HL-60/S4 treated with phorbol 12-myristate 13-acetate at 8.2 ng/mL for 4 days and 3 days (cell line): ENCODE measurements around the gene AACS.
"Not testable (repeated sequence)": the region's sequence is repeated elsewhere in the genome, so short reads cannot be mapped to it uniquely, and the experiment has no call there.

ENCODE experiments used
- in situ Hi-C: fragments of 300-500 bp; cut with MboI; formaldehyde crosslinking; loops from 2 replicates; pipeline ENCODE4 v1.15.0; 2022; ENCODE audit warnings: low sequenced_read_pairs

Gene AACS

GRCh38 chr12:125121106-125121505, 55.9 kb downstream of the AACS start:
- in situ Hi-C loops: no loop called here

- in situ Hi-C loops: no loop called here
Observed at GRCh38 chr12:125122668-125123067, 57.4 kb downstream of the AACS start.

DNA sequence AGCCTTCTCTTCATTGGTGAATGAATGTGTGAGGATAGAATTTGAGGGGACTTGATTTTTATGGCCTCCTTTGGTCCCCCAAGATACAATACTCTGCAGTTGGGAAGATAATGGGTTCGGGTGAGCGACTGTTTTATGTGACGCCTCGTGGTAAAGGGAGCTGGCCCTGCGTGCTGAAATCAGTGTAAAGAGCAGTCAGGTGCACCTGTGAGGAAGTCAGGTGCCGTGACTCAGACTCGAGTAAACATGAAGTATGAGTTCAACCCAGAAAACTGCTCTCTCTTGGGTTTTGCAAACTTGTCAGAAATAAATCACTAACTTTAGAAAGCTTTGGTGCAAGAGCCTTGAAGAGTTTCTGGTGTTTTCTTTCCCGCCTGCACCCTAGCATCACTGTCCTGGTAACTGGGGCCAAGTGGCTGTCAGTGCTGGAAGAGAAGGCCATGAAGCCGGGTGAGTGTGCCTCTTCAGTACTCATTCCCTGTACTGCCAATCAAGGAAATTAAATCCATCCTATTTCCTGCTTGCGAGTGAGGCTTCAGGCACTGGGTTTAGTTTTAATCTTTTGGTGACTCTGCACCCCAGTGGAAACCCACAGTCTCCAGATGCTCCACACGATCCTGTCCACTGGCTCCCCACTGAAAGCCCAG, 59.2 kb downstream of the AACS start:
- in situ Hi-C loops: no loop called here

DNA sequence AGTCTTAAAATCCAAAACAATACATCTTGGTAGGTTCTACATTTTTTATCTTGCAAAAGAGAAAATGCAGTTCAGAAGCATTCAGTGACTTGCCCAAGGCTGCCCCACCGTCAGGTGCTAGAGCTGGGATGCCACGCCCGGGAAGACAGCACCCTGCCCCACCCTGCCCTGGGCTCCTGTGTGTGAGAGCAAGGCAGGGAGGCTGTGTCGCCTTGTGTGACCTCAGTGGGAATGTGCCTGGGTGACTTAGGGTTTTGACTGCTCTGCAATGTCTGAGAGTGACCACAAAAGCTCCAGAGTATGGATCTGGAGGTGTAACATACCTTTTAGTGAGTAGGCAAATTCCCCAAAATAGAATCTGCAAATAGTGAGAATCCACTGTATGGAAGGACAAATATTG, 60.0 kb downstream of the AACS start:
- in situ Hi-C loops: no loop called here

GRCh38 chr12:125128439-125129178, 63.4 kb downstream of the AACS start:
- in situ Hi-C loops: no loop called here

DNA sequence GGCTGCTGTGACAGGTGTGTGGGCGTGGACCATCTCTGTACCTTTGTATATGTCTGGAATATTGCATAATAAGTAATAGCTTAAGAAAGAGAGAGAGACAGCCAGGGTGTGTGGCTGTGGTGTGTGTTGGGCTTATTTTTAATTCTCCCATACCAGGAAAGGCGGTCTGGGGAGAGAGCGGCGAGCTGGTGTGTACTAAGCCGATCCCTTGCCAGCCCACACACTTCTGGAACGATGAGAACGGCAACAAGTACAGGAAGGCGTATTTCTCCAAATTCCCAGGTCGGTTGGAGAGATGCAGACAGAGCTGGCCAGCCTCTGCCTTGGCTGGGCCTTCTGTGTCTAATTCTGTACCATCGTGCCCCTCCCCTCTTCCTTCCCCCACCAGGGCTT, 63.9 kb downstream of the AACS start:
- in situ Hi-C loops: no loop called here

- in situ Hi-C loops: no loop called here
Observed at GRCh38 chr12:125129591-125130255, 64.5 kb downstream of the AACS start.

GRCh38 chr12:125131958-125132357, 66.7 kb downstream of the AACS start:
- in situ Hi-C loops: no loop called here

GRCh38 chr12:125132698-125133400, 67.6 kb downstream of the AACS start:
- in situ Hi-C loops: no loop called here

DNA sequence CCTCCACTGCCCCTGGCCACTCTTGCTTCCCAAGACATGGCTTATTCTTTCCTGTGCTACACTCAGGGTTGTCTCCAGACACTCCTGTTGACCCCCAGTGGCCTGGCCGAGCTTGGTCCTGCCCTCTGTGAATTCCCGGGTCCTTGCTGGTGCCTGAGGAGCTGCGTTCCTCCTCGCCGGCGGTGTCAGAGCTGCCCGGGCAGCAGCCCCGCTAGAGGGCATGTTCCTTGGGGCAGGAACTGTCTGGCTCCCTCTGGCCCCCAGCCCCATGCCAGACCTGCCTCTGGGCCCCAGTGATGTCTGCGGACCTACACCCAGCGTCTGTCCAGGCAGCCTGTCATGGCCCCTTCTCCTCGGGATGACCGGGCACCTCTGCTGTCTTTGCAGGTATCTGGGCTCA, 68.4 kb downstream of the AACS start:
- in situ Hi-C loops: no loop called here

DNA sequence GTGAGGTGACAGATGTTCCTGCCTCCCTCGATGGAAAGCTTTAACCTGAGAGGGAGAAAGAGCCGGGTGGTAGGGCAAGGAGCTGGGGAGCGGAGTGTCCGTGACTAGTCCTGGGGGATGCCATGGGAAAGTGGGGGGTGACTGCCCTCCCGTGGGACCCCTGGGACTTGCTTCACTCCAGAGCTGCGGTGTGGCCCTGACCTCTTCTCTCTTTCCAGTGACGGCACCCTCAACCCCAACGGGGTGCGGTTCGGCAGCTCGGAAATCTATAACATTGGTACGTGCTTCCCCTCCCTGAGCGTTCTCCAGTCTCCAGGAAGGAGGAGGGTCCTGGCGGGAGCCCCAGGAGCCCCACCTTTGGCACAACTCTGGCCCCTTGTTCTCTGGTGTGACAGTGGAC, 69.3 kb downstream of the AACS start:
- in situ Hi-C loops: no loop called here

DNA sequence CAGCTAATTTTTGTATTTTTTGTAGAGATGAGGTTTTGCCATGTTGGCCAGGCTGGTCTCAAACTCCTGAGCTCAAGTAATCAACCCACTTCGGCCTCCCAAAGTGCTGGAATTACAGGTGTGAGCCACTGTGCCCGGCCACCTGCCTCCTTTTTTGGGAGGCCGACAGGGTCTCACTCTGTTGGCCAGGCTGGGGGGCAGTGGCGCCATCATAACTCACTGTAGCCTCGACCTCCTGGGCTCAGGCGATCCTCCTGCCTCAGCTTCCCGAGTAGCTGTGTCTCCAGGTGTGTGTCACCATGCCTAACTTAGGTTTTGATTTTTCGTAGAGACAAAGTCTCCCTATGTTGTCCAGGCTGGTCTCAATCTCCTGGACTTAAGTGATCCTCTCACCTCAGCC, 70.7 kb downstream of the AACS start:
- in situ Hi-C loops: no loop called here

- in situ Hi-C loops: no loop called here
Observed at GRCh38 chr12:125136702-125137101, 71.5 kb downstream of the AACS start.

GRCh38 chr12:125137766-125138344, 72.6 kb downstream of the AACS start:
- in situ Hi-C loops: no loop called here

DNA sequence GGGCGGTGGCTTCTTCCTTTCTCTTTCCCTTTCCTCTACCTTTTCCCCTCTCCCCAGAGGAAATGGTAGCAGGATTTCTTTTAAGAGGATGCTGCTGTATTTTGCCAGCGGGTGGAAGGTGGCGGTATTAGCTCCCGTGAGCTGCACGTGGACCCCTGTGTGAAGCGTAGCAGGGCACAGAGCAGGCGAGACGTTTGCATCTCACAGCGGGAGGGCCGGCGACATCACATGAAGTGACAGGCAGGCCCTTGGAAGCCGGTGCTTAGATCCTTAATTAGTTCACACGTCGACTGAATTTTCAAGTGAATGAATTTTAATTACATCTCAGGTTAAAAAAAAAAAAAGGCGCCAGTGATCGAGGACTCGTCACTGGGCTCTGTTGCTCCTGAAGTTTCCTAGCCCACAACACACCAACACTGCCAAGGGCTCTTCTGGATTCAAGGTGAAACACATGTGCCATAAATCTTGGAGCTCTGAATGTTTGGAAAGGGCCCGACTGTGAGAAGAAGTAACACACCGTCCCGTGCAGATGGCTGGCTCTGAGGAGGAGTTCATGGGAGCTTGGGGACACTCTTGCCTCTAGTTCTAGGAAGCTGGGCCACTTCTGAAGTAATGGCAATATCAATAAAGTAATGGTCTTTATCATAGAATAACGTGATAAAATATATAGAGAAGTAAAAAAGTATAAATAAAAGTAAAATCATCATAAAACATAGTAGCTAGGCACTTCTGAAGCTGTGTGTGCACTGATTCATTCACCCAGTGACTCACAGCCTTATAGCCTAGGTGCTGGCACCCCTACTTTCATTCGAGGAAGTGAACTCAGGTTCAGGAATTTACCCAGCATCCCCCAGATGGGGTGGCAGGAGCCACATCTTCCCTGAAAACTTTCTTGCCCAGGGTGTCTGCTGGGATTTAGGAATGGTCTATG, 75.3 kb downstream of the AACS start:
- in situ Hi-C loops: no loop called here

- in situ Hi-C loops: not testable (repeated sequence)
Observed at GRCh38 chr12:125141210-125141573, 76.0 kb downstream of the AACS start.

DNA sequence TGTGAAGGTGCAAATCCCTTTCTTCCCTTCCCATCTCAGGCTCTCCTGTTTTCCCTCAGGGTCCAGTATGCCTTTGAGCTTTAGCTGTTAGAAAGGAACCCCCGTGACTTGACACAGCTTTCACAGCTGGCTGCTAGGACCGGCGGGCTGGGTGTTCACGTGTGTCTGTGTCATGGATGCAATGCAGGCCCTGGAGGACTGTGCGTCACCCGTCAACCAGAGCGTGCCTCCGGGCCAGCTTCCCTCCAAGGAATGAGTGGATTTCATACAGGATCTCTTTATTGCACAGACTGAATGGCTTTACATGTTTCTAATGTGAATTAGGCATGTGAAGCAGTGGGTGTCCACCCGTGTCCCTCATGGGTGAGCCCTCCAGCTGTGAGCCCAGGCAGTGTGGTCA, 77.4 kb downstream of the AACS start:
- in situ Hi-C loops: no loop called here

DNA sequence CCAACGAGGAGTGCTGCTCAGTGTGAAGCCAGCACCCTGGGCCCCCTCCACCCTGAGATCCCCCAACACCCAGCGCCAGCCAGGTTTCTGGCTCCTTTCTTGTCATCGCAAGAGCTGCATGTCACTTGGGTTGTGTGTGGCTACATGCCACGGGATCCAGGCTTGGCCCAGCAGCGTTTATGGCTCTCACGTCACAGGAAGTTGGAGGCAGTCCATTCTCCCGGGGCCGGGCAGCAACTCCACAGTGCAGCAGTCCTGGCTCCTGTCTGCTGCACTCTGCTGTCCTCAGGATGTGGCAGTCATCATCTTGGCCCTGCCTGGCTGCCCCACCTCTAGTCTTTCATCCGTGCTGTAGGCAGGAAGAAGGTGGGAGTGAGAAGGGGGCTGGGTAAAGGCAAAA, 78.3 kb downstream of the AACS start:
- in situ Hi-C loops: no loop called here

DNA sequence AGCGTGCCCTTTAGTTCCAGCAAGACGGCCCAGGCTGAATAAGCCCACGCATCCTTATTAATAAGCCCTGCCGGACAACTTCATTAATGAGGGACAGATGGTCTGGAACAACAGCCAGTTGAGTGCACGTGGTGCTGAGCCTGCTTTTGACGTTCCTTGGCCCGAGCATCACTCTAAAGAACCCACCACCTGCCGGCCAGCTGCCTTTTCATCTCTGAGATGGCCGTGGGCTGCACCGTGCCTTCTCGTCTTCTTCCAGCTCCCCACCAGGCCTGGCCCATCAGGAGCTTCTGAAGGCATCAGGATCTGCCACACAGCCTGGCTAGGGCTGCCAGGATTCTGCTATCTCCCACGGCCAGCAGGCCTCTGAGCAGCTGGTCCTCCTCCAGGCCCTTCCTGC, 80.0 kb downstream of the AACS start:
- in situ Hi-C loops: no loop called here

DNA sequence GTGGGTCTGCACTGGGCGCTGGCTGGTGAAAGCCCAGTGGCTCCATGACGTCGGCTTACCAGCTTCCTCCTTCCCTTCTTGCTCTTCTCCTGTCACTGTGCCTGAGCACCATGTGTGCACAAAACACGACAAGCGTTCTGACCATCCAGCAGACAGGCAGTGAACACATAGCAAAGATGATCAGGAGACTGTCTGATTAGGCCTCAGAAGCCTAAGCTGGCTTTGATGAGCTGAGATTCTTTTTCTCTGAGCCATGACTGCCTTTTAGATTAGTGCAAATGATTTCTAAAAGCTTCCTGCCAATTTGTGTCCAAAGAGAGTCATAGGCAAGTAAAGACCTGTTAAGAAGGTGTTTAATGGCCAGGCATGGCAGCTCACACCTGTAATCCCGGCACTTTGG, 83.1 kb downstream of the AACS start:
- in situ Hi-C loops: no loop called here
